Bronchial epithelial cell (primary cell): Measurements from ENCODE around the gene CHAF1A. TPM values are rescaled to one million over a fixed set of nuclear protein-coding genes. Genes with fewer than 3 reads are reported as not detected.

ENCODE experiments used
- DNase-seq: peaks from one replicate; pipeline ENCODE4 v3.0.0-alpha.2; 2010; ENCODE audit warnings: low read depth
- FAIRE-seq: peaks from 2 replicates; lab custom pipeline; 2011; peaks lifted over from hg19 to GRCh38; lab: Jason Lieb, UNC
- H3K27me3 ChIP-seq: 2 replicates; pipeline ENCODE4 v1.5.1; 2011; ENCODE audit warnings: low read length; ENCODE audit not compliant: control insufficient read depth, insufficient read depth
- H3K36me3 ChIP-seq: 2 replicates; pipeline ENCODE4 v1.5.1; 2011; ENCODE audit warnings: low read length; ENCODE audit not compliant: control insufficient read depth, insufficient read depth
- H3K4me3 ChIP-seq: 2 replicates; pipeline ENCODE4 v1.5.1; 2011; ENCODE audit warnings: mild to moderate bottlenecking, low read depth, low read length, control low read depth
- total RNA-seq: library from RNA; depleted of rRNA; stranded (reverse); fragments of >200 nt; gene quantifications from 2 replicates; pipeline ENCODE4 v1.2.1, GENCODE V29; 2014
- TF ChIP-seq, protein P1 (sequence below): IDR thresholded peaks from 2 replicates; pipeline ENCODE4 v1.5.1; 2011; ENCODE audit warnings: mild to moderate bottlenecking, moderate library complexity, low read length, control low read depth, inconsistent platforms; ENCODE audit not compliant: insufficient read depth, severe bottlenecking

Gene CHAF1A
- total RNA-seq, 1 donor from 2014 or later = 3.7 TPM

DNA sequence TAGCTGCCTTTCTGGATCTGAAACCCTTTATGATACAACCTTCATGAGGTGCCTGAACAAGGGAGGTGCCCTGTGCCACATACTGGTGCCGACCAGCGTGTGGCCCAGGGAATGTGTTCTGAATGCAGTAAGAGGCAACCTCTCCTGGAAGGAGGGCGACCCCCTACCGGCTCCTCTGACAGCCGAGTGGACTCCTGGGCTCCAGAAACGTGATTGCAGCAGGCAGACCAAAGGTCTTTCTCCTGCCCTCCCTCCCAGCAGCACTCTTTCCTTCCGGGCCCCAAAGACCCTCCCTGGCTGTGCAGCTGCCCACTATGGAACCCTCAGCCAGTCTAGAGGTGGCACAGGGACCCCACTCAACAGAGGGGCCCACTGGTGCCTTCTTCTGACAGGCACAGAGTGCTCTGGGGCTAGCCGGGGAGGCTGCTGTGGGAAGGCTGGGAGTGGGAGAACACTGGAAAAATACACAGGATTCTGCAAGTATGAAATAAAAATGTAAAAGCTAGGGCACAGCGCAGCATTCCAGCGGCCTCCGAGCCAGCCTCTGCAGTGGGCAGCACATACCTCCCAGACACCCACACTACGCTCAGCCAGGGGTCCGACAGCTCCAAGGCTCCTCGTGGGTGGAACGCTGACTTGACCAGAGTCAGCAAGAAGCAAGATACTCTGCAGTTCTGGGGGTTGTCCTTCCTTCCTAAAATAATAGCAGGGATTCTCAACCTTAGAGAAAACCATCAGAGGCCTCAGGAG, 17.0 kb upstream of the CHAF1A start:
- Histone ChIP-seq H3K4me3 (no peak overlapping the region), H3K27me3 (no peaks in the 10 kb centered on the region), H3K36me3 (peaks cover 26% of the 10 kb centered on the region)
- FAIRE-seq (no peak), DNase-seq (no peak)
- TF ChIP-seq, protein P1, sequence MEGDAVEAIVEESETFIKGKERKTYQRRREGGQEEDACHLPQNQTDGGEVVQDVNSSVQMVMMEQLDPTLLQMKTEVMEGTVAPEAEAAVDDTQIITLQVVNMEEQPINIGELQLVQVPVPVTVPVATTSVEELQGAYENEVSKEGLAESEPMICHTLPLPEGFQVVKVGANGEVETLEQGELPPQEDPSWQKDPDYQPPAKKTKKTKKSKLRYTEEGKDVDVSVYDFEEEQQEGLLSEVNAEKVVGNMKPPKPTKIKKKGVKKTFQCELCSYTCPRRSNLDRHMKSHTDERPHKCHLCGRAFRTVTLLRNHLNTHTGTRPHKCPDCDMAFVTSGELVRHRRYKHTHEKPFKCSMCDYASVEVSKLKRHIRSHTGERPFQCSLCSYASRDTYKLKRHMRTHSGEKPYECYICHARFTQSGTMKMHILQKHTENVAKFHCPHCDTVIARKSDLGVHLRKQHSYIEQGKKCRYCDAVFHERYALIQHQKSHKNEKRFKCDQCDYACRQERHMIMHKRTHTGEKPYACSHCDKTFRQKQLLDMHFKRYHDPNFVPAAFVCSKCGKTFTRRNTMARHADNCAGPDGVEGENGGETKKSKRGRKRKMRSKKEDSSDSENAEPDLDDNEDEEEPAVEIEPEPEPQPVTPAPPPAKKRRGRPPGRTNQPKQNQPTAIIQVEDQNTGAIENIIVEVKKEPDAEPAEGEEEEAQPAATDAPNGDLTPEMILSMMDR = no peak

DNA sequence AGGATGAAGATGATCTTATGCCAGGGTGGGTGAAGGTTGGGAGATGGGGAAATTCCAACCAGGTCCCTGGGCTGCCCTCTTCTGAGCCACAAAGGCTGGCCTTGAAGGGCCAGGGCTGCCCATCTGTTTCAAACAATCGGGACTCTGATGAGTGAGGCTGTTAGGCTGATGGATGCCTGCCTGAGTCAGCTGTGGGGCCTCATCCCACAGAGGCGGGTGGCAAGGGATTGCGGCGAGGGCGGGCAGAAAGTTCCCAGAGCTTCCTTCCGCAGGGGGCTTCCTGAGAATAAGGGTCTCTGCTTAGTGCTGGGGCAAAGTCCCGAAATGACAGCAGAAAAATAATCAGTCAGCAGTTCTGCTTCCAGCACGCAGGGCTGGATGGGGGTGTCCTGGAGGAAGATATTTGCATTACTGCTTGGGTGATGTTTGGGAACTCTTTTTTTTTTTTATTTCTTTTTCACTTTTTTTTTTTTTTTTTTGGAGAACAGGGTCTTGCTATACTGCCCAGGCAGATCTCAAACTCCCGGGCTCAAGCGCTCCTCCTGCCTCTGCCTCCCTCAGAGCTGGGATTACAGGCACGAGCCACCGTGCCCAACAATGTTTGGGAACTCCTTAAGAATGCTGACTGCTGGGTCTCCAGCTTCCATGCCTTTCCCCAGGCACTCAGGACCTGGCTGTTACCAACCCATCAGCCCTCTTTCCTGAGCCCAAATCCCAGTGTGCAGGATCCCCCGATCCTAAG, 16.2 kb upstream of the CHAF1A start:
- DNase-seq (no peak), FAIRE-seq (no peak)
- Histone ChIP-seq H3K4me3 (no peak overlapping the region), H3K27me3 (no peaks in the 10 kb centered on the region), H3K36me3 (peaks cover 26% of the 10 kb centered on the region)
- TF ChIP-seq, protein P1 = no peak

DNA sequence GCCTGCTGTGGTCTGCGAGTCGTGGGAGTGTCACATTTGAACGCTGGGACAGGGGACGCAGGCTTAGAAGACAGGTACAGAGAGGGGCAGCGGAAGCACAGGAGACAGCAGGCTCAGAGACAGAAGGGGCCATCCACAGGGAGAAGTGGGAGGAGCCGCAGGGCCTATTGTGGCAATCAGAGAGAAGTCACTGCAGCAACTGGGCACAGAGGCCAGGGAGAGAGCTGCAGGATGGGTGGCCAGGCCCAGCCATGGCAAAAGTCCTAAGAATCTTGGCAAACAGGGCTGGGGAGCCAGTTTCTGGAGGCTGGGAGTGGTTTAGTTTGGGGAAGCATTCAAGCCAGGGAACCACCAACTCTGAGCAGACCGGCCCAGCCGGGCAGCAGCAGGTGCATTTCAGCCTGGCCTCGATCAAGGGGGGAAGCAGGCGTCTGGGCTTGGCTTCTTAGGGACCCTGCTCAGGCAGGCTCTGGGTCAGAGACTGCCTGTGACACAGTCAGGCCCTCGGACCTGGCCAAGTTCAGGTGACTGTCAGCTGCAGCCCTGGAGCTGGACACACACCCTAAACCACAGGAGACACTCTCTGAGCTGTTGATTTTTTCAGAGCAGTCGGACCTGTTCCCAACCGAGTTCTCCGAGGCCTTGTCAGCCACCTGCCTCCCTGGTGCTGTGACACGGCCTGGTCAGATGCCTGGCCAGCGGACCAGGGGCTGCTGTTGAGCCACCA, 13.9 kb upstream of the CHAF1A start:
- Histone ChIP-seq H3K27me3 (no peaks in the 10 kb centered on the region), H3K4me3 (no peak overlapping the region), H3K36me3 (peaks cover 24% of the 10 kb centered on the region)
- DNase-seq (no peak), FAIRE-seq (peak; percentile 72)
- TF ChIP-seq, protein P1 = no peak

DNA sequence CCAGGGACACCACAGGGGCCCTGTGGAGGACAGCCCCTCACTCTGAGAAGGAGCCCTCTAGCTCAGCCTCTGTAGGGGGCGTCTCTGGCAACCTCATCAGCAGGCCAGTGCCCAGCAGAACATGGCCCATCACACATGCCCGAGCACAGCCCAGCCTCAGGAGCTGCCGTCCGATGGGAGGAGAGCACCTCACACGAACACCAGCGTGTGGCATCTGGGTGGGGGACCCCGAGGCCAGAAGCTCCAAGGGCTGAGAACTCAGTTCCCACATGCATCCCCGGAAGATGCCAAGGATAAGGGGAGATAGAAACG, 13.4 kb upstream of the CHAF1A start:
- FAIRE-seq (peak; percentile 36), DNase-seq (no peak)
- H3K27me3 ChIP-seq = no peaks in the 10 kb centered on the region
- H3K4me3 ChIP-seq = no peak overlapping the region
- peaks cover 19% of the 10 kb centered on the region for H3K36me3 ChIP-seq
- TF ChIP-seq, protein P1 = no peak

DNA sequence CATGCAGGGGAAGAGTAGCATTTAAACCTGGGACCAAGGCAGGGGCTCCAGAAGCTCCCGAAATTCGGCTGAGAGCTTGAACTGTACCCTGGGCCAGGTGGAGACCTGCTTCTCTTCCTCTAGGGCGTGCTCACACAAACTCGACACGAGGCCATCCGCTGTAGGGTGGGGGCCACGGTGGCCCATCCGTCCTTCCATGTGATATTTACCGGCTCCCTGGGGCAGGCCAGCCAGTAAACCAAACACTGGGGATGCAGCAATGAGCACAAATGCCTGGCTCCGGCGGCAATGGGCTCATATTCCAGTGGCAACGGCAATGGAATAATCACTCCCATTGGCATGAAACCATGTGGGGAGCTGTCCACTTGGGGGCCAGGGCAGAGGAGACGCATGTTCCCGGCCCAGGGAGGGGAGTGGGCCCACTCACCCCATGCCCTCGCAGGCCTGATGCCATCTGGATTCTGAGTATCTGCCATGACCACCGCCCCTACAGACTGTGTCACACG, 12.9 kb upstream of the CHAF1A start:
- H3K27me3 ChIP-seq = no peaks in the 10 kb centered on the region
- TF ChIP-seq, protein P1 = no peak
- no peak for DNase-seq
- peaks cover 16% of the 10 kb centered on the region for H3K36me3 ChIP-seq
- H3K4me3 ChIP-seq = no peak overlapping the region
- no peak for FAIRE-seq
